DOHH2 (cell line): ENCODE data around the gene DENND5B.

Source experiments
- H3F3A ChIP-seq: fragments of 200-600 bp; sonication (generic), shearing (Covaris generic); 2 replicates; pipeline ENCODE4 v1.6.0; 2016; ENCODE audit warnings: antibody characterized with exemption, mild to moderate bottlenecking; ENCODE audit not compliant: control insufficient read depth, insufficient read depth
- H3K27ac ChIP-seq: fragments of 200-600 bp; sonication (generic); 2 replicates; pipeline ENCODE4 v1.5.1; 2014; ENCODE audit warnings: low read depth, mild to moderate bottlenecking, low read length, moderate library complexity
- H3K27me3 ChIP-seq: fragments of 200-600 bp; sonication (generic); 2 replicates; pipeline ENCODE4 v1.6.1; 2014; ENCODE audit warnings: mild to moderate bottlenecking, low read length, mixed read lengths; ENCODE audit not compliant: control insufficient read depth
- H3K36me3 ChIP-seq: fragments of 200-600 bp; sonication (generic); 2 replicates; pipeline ENCODE4 v1.6.1; 2014; ENCODE audit warnings: mild to moderate bottlenecking, low read length, moderate library complexity, mixed read lengths; ENCODE audit not compliant: control insufficient read depth
- H3K4me1 ChIP-seq: fragments of 200-600 bp; sonication (generic); 2 replicates; pipeline ENCODE4 v1.6.1; 2014; ENCODE audit warnings: mild to moderate bottlenecking, low read length, mixed read lengths; ENCODE audit not compliant: control insufficient read depth
- H3K4me2 ChIP-seq: fragments of 200-600 bp; sonication (generic); 2 replicates; pipeline ENCODE4 v1.6.0; 2014; ENCODE audit warnings: mild to moderate bottlenecking, low read length, moderate library complexity
- H3K4me3 ChIP-seq: fragments of 200-600 bp; sonication (generic); 2 replicates; pipeline ENCODE4 v1.5.1; 2014; ENCODE audit warnings: mild to moderate bottlenecking, low read length, mixed read lengths
- H3K79me2 ChIP-seq: fragments of 200-600 bp; sonication (generic); 2 replicates; pipeline ENCODE4 v1.6.1; 2014; ENCODE audit warnings: mild to moderate bottlenecking, low read length, mixed read lengths; ENCODE audit not compliant: control insufficient read depth
- H3K9me2 ChIP-seq: fragments of 200-600 bp; sonication (generic); replicated peaks from 2 replicates; pipeline ENCODE4 v1.6.1; 2014; ENCODE audit warnings: mild to moderate bottlenecking, low read length, mixed read lengths; ENCODE audit not compliant: control insufficient read depth
- H3K9me3 ChIP-seq: fragments of 200-600 bp; sonication (generic); 2 replicates; pipeline ENCODE4 v1.6.1; 2014; ENCODE audit warnings: antibody characterized with exemption, low read length, mixed read lengths; ENCODE audit not compliant: control insufficient read depth, insufficient read depth
- H4K20me1 ChIP-seq: fragments of 200-600 bp; sonication (generic); 2 replicates; pipeline ENCODE4 v1.6.0; 2014; ENCODE audit warnings: low read depth, mild to moderate bottlenecking, antibody characterized with exemption, low read length, moderate library complexity; ENCODE audit not compliant: control insufficient read depth, insufficient read depth
- CTCF ChIP-seq: fragments of 200-600 bp; sonication (generic); IDR thresholded peaks from one replicate; pipeline ENCODE4 v1.5.1; 2014; ENCODE audit warnings: antibody characterized with exemption, mild to moderate bottlenecking, low read depth, low read length; ENCODE audit not compliant: poor library complexity, severe bottlenecking
- EZH2phosphoT487 ChIP-seq: fragments of 200-600 bp; sonication (generic); IDR thresholded peaks from 2 replicates; pipeline ENCODE4 v1.6.1; 2017; ENCODE audit warnings: borderline replicate concordance, mild to moderate bottlenecking, antibody characterized with exemption, low read length, moderate library complexity, mixed read lengths

The DENND5B gene

DNA sequence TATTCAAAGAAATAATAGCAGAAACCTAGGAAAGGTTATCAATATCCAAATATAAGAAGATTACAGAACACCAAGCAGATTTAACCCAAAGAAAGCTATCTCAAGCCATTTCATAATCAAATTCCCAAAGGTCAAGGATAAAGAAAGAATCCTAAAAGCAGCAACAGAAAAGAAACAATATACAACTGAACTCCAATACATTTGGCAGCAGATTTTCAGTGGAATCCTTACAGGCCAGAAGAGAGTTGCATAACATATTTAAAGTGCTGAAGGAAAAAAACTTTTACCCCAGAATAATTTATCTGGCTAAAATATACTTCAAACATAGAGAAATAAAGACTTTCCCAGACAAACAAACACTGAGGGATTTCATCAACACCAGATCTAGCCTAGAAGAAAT is 54.3 kb downstream of the DENND5B start:
- Histone ChIP-seq H3K36me3 (no peaks in the 10 kb centered on the region; the same call in 1 of the 2 replicates), H3K4me1 (peaks cover 8% of the 10 kb centered on the region; the same call in 1 of the 2 replicates), H3F3A (no peaks in the 10 kb centered on the region), H3K9me3 (0 out of 2 replicates have a peak, but pooled peaks cover 3% of the 10 kb centered on the region), H3K4me3 (no peak overlapping the region), H4K20me1 (0 out of 2 replicates have a peak, but pooled peaks cover 4% of the 10 kb centered on the region), H3K79me2 (peaks cover 92% of the 10 kb centered on the region), H3K27me3 (no peaks in the 10 kb centered on the region), H3K4me2 (no peak overlapping the region), H3K27ac (no peak overlapping the region), H3K9me2 (no peaks in the 10 kb centered on the region)
- no peak for TF ChIP-seq EZH2phosphoT487
- no peak for TF ChIP-seq CTCF

DNA sequence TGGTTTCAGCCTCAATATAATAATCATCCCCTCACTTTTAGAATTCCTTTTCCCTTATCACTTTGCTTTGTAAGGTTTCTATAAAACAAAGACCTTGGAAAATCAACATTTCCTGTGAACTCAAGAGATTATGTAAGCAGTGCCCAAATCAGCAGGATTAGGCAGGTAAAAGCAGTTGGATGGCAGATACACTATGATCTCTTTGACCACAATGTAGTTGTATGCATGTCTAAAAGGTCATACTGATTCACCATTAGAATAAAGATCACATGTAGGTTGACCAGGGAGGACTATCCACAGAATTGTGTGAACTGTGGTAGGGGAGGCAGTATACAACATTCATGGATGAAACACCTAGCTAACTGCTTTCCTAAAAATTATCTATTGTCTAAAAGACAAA is 57.5 kb downstream of the DENND5B start:
- Histone ChIP-seq H4K20me1 (0 out of 2 replicates have a peak, but pooled peaks cover 4% of the 10 kb centered on the region), H3K4me1 (peaks cover 9% of the 10 kb centered on the region), H3K36me3 (no peaks in the 10 kb centered on the region), H3K79me2 (peaks cover 77% of the 10 kb centered on the region), H3K9me2 (no peaks in the 10 kb centered on the region), H3K27ac (no peak overlapping the region), H3K4me2 (no peak overlapping the region), H3F3A (0 out of 2 replicates have a peak, but pooled peaks cover 1% of the 10 kb centered on the region), H3K27me3 (no peaks in the 10 kb centered on the region), H3K4me3 (no peak overlapping the region), H3K9me3 (no peaks in the 10 kb centered on the region)
- TF ChIP-seq CTCF (no peak), EZH2phosphoT487 (no peak)

- H3K9me3 ChIP-seq, result no peaks in the 10 kb centered on the region
- TF ChIP-seq EZH2phosphoT487, result no peak
- TF ChIP-seq CTCF, result no peak
Measured at GRCh38 chr12:31531893-31532292, 59.0 kb downstream of the DENND5B start.

GRCh38 chr12:31528095-31528494 is 62.8 kb downstream of the DENND5B start:
- Histone ChIP-seq H3K79me2 (peaks cover 79% of the 10 kb centered on the region), H3K36me3 (no peaks in the 10 kb centered on the region), H3F3A (peaks cover 14% of the 10 kb centered on the region)

More at GRCh38 chr12:31531893-31532292, 59.0 kb downstream of the DENND5B start:
- Histone ChIP-seq H3K4me3 (no peak overlapping the region), H3K27me3 (no peaks in the 10 kb centered on the region), H3K4me2 (no peak overlapping the region), H3K79me2 (peaks cover 75% of the 10 kb centered on the region), H4K20me1 (0 out of 2 replicates have a peak, but pooled peaks cover 8% of the 10 kb centered on the region), H3K27ac (no peak overlapping the region), H3K36me3 (no peaks in the 10 kb centered on the region), H3K9me2 (no peaks in the 10 kb centered on the region), H3K4me1 (peaks cover 21% of the 10 kb centered on the region), H3F3A (peaks cover 5% of the 10 kb centered on the region; the same call in 1 of the 2 replicates)

More at GRCh38 chr12:31528095-31528494, 62.8 kb downstream of the DENND5B start:
- Histone ChIP-seq H4K20me1 (0 out of 2 replicates have a peak, but pooled peaks cover 4% of the 10 kb centered on the region), H3K9me3 (no peaks in the 10 kb centered on the region), H3K4me2 (no peak overlapping the region), H3K27ac (no peak overlapping the region), H3K4me3 (no peak overlapping the region), H3K27me3 (no peaks in the 10 kb centered on the region), H3K4me1 (peaks cover 52% of the 10 kb centered on the region), H3K9me2 (no peaks in the 10 kb centered on the region)
- TF ChIP-seq EZH2phosphoT487 (no peak), CTCF (no peak)
